Measurements from ENCODE around the gene TRIO. TPM values are rescaled to one million over a fixed set of nuclear protein-coding genes. Genes with fewer than 3 reads are reported as not detected.

The TRIO gene
- total and polyA plus RNA-seq, 10 of the 15 experiments (the other 5 are each of a cell fraction or from before 2014, with no cell fraction given) = 5.1 to 96.4 (median 44.6) TPM

GRCh38 chr5:14155075-14155474 lies 11.9 kb downstream of the TRIO start (continued):
- TF ChIP-seq ZBTB40 (IDR thresholded peaks at IDR 0.05; ENCODE audit: borderline replicate concordance) (no peak), PKNOX1 (IDR thresholded peaks at IDR 0.05) (no peak), TCF7 (IDR thresholded peaks at IDR 0.05; ENCODE audit: borderline replicate concordance) (peak; percentile 40; the same call in 1 of the 2 replicates), EGR1 (IDR thresholded peaks at IDR 0.05; ENCODE audit: borderline replicate concordance in 1 of 2, low read depth in 2 of 2, low read length in 2 of 2) (no peak), MAX (IDR thresholded peaks at IDR 0.05; ENCODE audit: low read depth, low read length) (no peak), RCOR1 (conservative IDR thresholded peaks at IDR 0.05; ENCODE audit: low read depth, low read length) (0 out of 2 replicates have a peak, but pooled peaks have one; percentile 20), SUPT20H (IDR thresholded peaks at IDR 0.05; ENCODE audit: borderline replicate concordance, control insufficient read depth, low read depth, low read length) (no peak), ATF3 (IDR thresholded peaks at IDR 0.05; ENCODE audit: borderline replicate concordance, extremely low read depth, low read depth, low read length) (no peak), CHD2 (IDR thresholded peaks at IDR 0.05; ENCODE audit: borderline replicate concordance, low read depth, low read length) (0 out of 2 replicates have a peak, but pooled peaks have one; percentile 37), MTA3 (IDR thresholded peaks at IDR 0.05; ENCODE audit: borderline replicate concordance, low read length) (peak; percentile 47; the same call in 1 of the 2 replicates), CEBPB (IDR thresholded peaks at IDR 0.05; ENCODE audit: borderline replicate concordance in 1 of 2, low read depth in 2 of 2, low read length in 2 of 2) (peak in 1 of 2 experiments; percentile 44; a peak in 1 of 4 replicates), TCF3 (IDR thresholded peaks at IDR 0.05; ENCODE audit: borderline replicate concordance, insufficient read depth, low read depth, low read length) (no peak), HCFC1 (IDR thresholded peaks at IDR 0.05; ENCODE audit: low read length) (no peak), JUNB (IDR thresholded peaks at IDR 0.05) (peak; percentile 24; the same call in 1 of the 2 replicates), RAD51 (IDR thresholded peaks at IDR 0.05) (no peak), PAX5 (IDR thresholded peaks at IDR 0.05; ENCODE audit: borderline replicate concordance, low read depth, low read length) (no peak)
